ENCODE results near the gene GDNF. TPM values are rescaled to one million over a fixed set of nuclear protein-coding genes. Genes with fewer than 3 reads are reported as not detected.

GDNF gene
- total RNA-seq, 2 experiments from 2014 or later: not detected

DNA sequence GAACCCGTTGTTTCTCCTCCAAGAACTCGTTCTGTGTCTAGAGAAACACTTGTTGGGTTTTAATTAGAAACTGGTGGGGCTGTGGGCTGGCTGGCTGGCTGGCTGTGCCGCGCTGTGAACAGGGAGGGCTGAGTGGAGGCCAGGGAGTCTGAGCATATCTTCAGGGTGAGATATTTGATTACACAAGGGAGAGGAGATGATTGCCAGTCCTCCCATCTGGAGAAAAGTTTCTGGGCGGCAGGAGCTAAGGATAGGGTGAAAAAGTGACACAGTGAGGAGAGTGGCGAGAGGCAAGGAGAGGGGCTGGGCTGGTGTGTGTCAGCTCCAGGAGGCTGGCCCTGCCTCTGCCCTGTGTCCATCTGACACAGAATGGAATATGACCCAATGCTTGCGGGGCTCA is 63.0 kb downstream of the GDNF start:
- intact Hi-C loops (cut with micrococcal nuclease): no loop called here
- no peak for DNase-seq
- TF ChIP-seq, protein P1, sequence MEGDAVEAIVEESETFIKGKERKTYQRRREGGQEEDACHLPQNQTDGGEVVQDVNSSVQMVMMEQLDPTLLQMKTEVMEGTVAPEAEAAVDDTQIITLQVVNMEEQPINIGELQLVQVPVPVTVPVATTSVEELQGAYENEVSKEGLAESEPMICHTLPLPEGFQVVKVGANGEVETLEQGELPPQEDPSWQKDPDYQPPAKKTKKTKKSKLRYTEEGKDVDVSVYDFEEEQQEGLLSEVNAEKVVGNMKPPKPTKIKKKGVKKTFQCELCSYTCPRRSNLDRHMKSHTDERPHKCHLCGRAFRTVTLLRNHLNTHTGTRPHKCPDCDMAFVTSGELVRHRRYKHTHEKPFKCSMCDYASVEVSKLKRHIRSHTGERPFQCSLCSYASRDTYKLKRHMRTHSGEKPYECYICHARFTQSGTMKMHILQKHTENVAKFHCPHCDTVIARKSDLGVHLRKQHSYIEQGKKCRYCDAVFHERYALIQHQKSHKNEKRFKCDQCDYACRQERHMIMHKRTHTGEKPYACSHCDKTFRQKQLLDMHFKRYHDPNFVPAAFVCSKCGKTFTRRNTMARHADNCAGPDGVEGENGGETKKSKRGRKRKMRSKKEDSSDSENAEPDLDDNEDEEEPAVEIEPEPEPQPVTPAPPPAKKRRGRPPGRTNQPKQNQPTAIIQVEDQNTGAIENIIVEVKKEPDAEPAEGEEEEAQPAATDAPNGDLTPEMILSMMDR (IDR thresholded peaks at IDR 0.05): no peak
- H3K4me1 Mint-ChIP-seq (ENCODE audit: low read depth): no peaks in the 10 kb centered on the region
- H3K9me3 Mint-ChIP-seq: peaks cover 11% of the 10 kb centered on the region
- H3K27ac Mint-ChIP-seq: no peak overlapping the region
- peaks cover 6% of the 10 kb centered on the region for H3K36me3 Mint-ChIP-seq (ENCODE audit: low read depth)
- H3K27me3 Mint-ChIP-seq: no peaks in the 10 kb centered on the region
- H3K4me3 Mint-ChIP-seq: no peak overlapping the region
- ChIA-PET CTCF (interaction anchor here (0.9 to 2.9 kb wide), 3 partner anchors 11 to 488 kb away, joined by 3 to 25 read pairs (median 4); no protein-coding TSS in a partner anchor), POLR2A (no interaction called here)
- no peak for ATAC-seq

DNA sequence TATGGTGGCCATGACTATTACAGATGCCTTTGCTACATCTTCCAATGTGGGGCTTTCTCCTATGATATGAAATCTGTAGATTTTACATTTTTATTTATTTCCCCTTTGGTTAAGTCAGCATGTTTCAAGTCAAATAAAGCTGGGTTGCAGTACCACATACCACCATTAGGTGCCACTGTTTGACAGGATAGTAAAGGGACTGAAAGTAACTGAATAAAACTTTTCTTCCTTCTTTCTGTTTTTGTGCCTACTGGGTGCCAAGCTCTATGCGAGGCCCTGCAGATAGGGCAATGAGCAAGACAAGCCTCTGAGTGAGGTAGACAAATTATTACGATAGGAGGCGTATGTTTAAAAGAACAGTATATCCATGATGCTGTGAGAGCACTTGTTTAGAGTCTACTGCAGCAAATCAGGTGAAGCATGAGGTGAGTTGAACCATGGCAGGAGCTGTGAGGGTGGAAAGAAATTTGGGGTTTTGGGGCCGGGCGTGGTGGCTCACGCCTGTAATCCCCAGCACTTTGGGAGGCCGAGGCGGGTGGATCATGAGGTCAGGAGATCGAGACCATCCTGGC is 64.8 kb downstream of the GDNF start:
- intact Hi-C loops (cut with micrococcal nuclease): no loop called here
- ChIA-PET CTCF (interaction anchor here (0.7 to 2.9 kb wide), 13 partner anchors 9 to 420 kb away, joined by 3 to 25 read pairs (median 4); no protein-coding TSS in a partner anchor), POLR2A (no interaction called here)
- Mint-ChIP-seq H3K9me3 (peaks cover 11% of the 10 kb centered on the region), H3K4me3 (no peak overlapping the region), H3K27ac (no peak overlapping the region), H3K4me1 (ENCODE audit: low read depth) (no peaks in the 10 kb centered on the region), H3K36me3 (ENCODE audit: low read depth) (peaks cover 6% of the 10 kb centered on the region), H3K27me3 (no peaks in the 10 kb centered on the region)
- no peak for ATAC-seq
- TF ChIP-seq, protein P1 (IDR thresholded peaks at IDR 0.05): peak; percentile 73
- DNase-seq: peak; percentile 57

DNA sequence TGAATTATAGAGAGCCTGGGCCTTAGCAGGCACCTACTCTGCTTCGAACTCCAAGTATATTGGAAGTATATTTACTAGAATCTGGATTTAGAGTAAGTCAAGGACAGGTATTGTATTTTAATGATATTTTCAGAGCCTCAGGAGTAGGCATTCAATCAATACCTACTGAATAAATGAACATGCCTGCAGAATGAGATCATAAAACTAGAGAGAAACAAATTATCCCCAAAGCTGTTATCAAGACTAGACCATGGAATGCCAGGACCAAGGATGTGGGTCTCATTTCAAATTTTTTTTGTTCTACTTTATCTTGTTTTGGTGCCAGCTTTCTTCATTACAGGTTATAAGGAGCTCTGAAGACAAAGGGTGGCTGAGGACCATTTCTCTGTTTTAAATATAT is 66.0 kb downstream of the GDNF start:
- Mint-ChIP-seq H3K36me3 (ENCODE audit: low read depth) (peaks cover 6% of the 10 kb centered on the region), H3K4me1 (ENCODE audit: low read depth) (no peaks in the 10 kb centered on the region), H3K27me3 (no peaks in the 10 kb centered on the region), H3K9me3 (peaks cover 11% of the 10 kb centered on the region), H3K4me3 (no peak overlapping the region), H3K27ac (no peak overlapping the region)
- ChIA-PET POLR2A (no interaction called here), CTCF (interaction anchor here (1.4 to 2.9 kb wide), 2 partner anchors 14 to 419 kb away, joined by 4 to 25 read pairs; no protein-coding TSS in a partner anchor)
- ATAC-seq (no peak), DNase-seq (no peak)
- intact Hi-C loops (cut with micrococcal nuclease): no loop called here
- TF ChIP-seq, protein P1 (IDR thresholded peaks at IDR 0.05): no peak

DNA sequence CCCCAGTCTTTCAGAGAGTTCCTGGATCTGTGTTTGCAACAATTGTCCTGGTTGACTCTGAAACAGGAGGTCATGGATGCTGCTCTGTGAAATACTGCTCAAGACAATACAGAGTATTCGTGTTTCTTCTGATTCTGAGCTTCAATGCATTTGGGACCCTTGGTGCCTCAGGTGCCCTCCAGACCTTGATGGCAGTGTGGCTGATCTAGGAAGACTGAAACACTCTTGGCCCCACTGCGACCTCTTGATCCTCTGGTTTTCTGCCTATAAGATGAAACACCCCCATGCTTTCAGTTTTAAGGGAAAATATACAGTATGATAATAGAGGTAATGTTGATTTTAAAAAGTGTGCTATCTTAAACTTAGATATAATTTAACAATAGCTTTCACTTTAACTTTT is 67.6 kb downstream of the GDNF start:
- POLR2A ChIA-PET: no interaction called here
- no peak for DNase-seq
- Mint-ChIP-seq H3K4me3 (no peak overlapping the region), H3K9me3 (peaks cover 11% of the 10 kb centered on the region), H3K36me3 (ENCODE audit: low read depth) (peaks cover 6% of the 10 kb centered on the region), H3K27me3 (no peaks in the 10 kb centered on the region), H3K4me1 (ENCODE audit: low read depth) (no peaks in the 10 kb centered on the region), H3K27ac (no peak overlapping the region)
- ATAC-seq: no peak
- CTCF ChIA-PET: no interaction called here
- intact Hi-C loops (cut with micrococcal nuclease): no loop called here
- TF ChIP-seq, protein P1 (IDR thresholded peaks at IDR 0.05): no peak

DNA sequence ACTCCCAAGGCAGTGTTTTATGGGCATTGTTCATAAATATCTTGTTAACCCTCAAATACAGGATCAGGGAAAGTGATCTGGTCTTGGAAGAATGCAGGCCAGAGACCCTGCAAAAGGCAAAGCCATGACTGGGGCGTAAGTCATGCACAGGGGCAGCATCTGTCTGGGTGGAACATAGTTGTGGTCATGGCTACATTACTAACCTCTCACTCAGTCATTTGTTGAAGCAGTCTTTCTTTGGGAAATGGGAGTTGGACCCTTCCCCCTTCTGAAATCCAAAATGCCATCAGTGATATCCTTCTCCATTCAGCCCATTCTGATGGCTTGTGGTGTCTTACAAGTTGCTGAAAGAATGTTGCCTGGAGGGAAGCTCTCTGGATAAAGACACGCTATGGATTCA is 68.1 kb downstream of the GDNF start:
- POLR2A ChIA-PET: no interaction called here
- Mint-ChIP-seq H3K27ac (no peak overlapping the region), H3K9me3 (peaks cover 11% of the 10 kb centered on the region), H3K4me1 (ENCODE audit: low read depth) (no peaks in the 10 kb centered on the region), H3K36me3 (ENCODE audit: low read depth) (peaks cover 6% of the 10 kb centered on the region), H3K27me3 (no peaks in the 10 kb centered on the region), H3K4me3 (no peak overlapping the region)
- no peak for ATAC-seq
- TF ChIP-seq, protein P1 (IDR thresholded peaks at IDR 0.05): no peak
- CTCF ChIA-PET: no interaction called here
- intact Hi-C loops (cut with micrococcal nuclease): no loop called here
- DNase-seq: no peak
